Stimulated activated CD8-positive, alpha-beta memory T cell treated with anti-CD3 and anti-CD28 coated beads, Interleukin-15, amount 100 ng/mL, for 1 hour (primary cell): ENCODE results near the gene SESN1.
A peak's percentile ranks its signal among the peaks of the same experiment; 100 is the strongest.
"Not testable (repeated sequence)": the region's sequence is repeated elsewhere in the genome, so short reads cannot be mapped to it uniquely, and the experiment has no call there.

Source experiments
- DNase-seq: peaks from one replicate; pipeline ENCODE4 v3.0.0-alpha.2; 2020; ENCODE audit warnings: low read depth

SESN1 gene

DNA sequence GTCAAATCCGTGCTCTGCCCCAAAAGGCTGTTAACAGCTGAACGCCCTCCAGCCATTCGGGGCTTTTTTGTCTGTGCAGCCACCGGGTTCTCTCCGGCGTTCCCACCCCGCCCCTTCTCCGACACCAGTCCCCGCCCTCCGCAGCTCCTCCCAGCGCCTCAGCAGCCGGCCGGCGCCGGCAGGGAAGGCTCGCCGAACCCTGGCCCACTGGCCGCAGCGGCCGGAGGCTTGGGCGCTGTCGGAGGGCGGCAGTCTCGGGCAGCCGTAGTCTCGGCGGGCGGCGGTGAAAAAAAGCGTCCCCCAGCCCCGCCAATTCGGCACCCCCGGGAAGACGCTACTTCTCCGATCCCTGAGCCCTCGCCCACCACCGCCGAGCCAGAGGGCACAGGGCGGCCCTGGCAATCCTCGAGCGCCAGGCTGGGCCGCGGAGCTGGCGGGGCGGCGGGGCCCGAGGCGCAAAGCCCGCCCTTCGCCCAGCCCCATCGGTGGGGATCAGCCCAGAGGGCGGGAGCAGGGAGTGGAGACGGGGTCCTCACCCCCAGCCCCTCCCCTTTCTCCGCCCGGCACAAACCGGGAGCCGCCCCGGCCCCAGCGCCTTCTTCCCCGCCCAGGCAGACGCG is at the start of gene SESN1:
Gene SESN1 (minus strand): TSS at position 431 of the 620 bp plus-strand sequence. CDS start 773 bp downstream, outside the sequence.
- DNase-seq = peak; percentile 64

DNA sequence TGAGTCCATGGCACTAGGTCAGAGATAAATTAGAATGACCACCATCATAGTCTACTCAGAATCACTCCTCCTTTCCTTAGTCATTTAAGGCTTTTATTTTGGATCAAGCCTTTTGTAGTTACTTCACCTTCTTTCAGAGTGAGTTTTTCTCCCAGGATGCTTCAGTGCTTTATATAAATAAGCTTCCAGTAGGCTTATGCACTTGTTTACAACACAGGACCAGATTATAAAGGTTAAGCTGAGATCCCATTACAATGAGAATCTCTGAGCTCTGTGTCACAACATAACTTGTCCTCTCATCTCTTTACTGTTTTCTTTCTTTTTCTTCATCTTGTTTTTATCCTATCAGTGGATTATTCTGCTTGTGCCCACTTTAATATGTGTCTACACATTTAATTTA is 48.5 kb upstream of the SESN1 start:
- DNase-seq = no peak

DNA sequence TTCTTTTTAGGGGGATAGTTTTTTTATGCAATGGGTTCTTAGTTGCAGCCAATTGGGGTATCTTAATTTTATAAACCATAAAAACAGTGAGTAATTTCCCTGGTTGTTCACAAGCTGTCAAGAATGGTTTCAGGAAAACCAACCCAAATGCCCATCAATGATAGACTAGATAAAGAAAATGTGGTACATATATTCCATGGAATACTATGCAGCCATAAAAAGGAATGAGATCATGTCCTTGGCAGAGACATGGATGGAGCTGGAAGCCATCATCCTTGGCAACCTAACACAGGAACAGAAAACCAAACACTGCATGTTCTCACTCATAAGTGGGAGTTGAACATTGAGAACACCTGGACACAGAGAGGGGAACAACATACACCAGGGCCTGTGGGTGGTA is 47.4 kb upstream of the SESN1 start:
- DNase-seq = not testable (repeated sequence)

DNA sequence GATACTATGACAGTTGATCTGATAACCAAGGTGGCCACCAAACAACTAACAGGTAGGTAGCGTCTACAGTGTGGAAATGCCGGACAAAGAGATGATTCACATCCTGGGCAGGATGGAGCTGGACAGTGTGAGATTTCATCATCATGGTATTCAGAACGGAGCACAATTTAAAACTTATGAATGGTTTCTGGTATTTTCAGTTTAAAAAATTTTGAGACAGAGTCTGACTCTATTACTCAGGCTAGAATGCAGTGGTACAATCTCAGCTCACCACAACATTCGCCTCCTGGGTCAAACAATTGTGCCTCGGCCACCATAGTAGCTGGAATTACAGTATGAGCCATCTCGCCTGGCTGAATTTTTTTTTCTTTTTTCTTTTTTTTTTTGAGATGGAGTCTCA is 44.5 kb upstream of the SESN1 start:
- DNase-seq = no peak

DNA sequence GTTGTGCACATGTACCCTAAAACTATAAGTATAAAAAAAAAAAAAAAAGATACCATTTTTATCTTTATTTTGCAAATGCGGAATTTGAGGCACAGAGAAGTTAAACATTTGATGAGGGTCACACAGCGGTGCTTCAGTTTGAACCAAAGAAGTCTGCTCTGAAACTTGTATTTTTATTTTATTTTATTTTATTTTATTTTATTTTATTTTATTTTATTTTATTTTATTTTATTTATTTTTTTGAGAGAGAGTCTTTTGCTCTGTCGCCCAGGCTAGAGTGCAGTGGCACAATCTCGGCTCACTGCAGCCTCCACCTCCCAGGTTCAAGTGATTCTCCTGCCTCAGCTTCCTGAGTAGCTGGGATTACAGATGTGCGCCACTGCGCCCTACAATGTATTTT is 41.9 kb upstream of the SESN1 start:
- DNase-seq = not testable (repeated sequence)

DNA sequence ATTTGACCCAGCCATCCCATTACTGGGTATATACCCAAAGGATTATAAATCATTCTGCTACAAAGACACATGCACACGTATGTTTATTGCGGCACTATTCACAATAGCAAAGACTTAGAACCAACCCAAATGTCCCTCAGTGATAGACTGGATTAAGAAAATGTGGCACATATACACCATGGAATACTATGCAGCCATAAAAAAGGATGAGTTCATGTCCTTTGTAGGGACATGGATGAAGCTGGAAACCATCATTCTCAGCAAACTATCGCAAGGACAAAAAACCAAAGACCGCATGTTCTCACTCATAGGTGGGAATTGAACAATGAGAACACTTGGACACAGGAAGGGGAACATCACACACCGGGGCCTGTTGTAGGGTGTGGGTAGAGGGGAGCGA is 41.4 kb upstream of the SESN1 start:
- not testable (repeated sequence) for DNase-seq

DNA sequence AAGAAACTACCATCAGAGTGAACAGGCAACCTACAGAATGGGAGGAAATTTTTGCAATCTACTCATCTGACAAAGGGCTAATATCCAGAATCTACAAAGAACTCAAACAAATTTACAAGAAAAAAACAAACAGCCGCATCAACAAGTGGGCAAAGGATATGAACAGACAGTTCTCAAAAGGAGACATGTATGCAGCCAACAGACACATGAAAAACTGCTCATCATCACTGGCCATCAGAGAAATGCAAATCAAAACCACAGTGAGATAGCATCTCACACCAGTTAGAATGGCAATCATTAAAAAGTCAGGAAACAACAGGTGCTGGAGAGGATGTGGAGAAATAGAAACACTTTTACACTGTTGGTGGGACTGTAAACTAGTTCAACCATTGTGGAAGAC is 41.0 kb upstream of the SESN1 start:
- not testable (repeated sequence) for DNase-seq

DNA sequence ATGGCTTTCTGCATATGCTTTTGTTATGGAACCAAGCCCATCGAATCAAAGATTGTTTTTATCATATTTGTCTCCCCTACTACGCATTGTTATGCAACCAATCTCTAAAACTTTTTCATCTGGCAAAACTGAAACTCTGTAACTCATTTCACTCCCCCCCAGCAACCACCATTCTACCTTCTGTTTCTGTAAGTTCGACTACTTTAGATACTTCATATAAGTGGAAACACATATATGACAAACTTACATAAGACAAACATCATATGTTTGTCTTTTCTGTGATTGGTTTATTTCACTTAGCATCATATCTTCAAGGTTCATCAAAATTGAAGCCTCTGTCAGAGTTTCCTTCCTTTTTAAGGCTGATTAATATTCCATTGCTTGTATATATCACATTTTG is 35.4 kb upstream of the SESN1 start:
- no peak for DNase-seq

DNA sequence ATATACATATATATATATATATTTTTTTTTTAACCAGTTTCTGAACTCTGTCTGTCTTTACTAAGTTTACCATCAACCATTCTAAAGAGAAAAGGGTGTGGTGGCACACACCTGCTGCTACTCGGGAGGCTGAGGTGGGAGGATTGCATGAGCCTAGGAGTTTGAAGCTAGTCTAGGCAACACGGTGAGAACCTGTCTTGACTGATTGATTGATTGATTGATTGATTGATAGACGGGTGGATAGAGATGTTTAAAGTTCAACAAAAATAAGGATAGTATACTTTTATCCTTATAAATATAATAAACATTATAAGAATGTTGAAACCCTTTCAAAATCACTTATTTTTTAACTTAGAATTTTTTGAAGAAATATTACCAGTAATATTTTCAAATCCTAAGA is 30.9 kb upstream of the SESN1 start:
- no peak for DNase-seq

DNA sequence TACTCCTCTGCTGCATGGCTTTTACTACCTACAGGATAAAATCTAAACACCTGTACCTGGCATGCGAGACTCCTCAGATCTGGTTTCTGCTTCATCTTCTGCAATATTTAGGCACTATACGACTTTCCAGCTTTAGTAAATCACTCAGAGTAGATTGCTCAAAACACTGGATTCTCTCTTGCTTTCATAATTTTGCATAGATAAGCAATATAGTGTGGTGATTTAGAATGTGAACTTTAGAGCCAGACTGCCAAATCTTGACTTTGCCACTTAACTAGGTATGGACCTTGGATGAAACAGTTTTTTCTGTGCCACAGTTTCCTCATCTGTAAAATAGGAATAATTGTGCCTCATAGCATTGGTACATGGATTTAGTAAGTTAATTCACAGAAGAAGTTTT is 29.6 kb upstream of the SESN1 start:
- DNase-seq = no peak

DNA sequence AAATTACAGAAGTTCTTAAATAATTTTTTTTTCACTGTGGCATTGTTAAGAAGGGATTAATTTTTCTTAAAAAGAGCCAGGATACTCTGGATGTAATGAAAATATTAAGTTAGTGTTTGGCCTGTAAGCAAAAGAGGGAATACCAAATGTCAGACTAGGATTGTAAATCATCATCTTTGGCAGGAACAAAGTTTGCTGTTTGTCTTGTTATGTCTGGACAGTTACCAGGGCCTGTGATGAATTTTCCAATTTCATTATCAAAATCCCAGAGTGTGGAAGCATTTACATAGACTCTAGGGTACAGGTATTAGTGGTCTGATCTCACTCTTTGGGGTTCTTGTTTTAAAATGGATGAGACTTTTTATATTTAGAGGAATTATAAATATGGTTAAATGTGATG is 26.8 kb upstream of the SESN1 start:
- no peak for DNase-seq

DNA sequence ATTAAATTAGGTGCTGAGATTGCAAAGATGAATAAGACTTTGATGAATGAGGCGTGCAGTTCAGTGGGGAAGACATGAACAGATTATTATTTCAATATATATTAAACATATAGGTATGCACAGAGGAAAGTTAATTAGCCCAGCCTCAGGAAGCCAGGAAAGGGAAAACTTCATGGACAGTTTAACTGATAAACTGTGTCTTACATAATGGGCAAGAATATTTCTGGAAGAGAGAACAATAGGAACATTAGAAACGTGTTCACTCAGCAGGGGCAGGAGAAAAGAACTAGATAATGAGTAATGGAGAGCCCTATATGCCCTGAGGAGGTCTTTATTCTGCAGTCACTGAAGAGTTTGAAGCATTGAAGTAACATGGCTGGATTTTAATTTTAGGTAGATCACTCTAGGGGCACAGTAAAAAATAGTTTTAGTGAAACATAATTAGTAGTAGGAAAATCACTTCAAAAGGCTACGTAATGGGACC is 24.3 kb upstream of the SESN1 start:
- DNase-seq = no peak

DNA sequence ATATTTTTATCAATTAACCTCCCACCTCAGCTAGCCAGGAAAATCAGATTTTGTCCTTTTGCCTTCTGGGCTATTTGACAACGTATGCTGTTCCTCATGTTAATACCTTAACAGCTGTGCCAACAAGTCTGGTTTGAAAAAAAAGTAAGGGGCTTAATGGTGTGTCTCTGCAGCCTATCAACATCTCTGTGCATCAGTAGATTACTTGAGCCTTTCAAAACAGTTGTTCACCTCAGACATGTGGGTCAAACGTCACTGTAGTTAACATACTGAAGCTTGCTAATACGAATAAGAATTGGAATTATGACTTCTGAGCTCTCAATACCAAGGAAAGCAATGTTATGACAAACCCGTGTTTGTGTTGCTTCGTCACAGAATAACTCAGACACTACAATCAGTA is 23.7 kb upstream of the SESN1 start:
- no peak for DNase-seq

DNA sequence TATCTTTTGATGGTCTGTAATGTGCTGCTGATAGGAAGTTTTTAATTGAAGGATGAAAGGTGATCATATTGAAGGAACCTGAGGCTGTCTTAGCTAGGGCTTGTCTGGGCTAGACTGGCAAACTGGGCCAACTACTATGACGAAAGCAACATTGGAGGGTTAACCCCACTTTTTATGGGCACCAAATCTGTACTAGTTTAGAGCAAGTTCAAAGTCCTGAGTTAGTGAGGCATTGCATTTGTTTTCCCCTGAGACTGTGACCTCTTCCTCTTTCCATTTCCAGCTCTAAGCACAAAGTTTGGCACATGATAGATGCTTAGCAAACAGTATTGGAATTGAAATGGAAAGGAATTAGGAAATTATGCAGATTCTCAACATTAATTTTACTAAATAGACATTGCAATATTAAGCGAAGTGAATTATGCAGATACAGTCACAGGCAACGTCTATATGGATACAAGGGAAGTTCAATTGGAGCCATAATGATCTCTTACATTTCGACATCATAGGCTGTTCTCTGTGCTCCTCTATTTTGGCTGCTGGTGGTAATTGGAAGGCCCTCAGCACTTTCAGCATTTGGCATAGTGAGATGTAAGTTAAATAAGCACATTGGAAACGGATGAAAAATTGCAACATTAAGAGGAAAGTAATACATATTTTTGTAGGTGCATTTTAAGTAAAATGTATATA is 22.8 kb upstream of the SESN1 start:
- no peak for DNase-seq

DNA sequence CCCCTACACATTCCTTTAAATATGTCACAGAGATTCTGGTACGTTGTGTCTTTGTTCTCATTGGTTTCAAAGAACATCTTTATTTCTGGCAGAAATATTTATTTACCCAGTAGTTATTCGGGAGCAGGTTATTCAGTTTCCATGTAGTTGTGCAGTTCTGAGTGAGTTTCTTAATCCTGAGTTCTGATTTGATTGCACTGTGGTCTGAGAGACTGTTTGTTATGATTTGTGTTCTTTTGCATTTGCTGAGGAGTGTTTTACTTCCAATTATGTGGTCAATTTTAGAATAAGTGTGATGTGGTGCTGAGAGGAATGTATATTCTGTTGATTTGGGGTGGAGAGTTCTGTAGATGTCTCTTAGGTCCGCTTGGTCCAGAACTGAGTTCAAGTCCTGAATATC is 18.0 kb upstream of the SESN1 start:
- DNase-seq = not testable (repeated sequence)

DNA sequence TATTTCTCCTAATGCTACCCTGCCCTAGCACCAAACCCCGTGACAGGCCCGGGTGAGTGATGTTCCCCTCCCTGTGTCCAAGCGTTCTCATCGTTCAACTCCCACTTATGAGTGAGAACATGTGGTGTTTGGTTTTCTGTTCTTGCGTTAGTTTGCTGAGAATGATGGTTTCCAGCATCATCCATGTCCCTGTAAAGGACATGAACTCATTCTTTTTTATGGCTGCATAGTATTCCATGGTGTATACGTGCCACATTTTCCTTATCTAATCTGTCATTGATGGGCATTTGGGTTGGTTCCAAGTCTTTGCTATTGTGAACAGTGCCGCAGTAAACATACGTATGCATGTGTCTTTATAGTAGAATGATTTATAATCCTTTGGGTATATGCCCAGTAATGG is 15.0 kb upstream of the SESN1 start:
- not testable (repeated sequence) for DNase-seq

DNA sequence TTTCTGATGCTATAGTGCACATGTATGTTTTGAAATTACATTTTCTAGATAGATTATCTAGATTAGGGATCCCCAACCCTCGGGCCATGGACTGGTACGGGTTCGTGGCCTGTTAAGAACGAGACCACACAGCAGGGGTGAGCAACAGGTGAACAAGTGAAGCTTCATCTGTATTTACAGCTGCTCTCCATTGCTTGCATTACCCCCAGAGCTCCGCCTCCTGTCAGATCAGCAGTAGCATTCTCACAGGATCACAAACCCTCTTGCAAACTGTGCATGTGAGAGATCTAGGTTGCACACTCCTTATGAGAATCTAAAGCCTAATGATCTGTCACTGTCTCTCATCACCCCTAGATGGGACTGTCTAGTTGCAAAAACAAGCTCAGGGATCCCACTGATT is 11.0 kb upstream of the SESN1 start:
- no peak for DNase-seq

DNA sequence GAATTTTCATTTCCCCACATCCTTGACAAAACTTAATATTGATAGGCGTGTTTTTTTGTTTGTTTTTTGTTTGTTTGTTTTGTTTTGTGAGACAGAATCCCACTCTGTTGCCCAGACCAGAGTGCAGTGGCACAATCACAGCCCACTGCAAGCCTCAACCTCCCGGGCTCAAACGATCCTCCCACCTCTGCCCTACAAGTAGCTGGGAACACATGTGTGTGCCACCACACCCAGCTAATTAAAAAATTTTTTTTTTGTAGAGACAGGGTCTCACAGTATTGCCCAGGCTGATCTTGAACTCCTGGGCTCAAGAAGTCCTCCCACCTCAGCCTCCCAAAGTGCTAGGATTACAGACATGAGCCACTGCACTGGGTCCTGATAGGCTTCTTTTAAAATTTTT is 9.9 kb upstream of the SESN1 start:
- DNase-seq = no peak

DNA sequence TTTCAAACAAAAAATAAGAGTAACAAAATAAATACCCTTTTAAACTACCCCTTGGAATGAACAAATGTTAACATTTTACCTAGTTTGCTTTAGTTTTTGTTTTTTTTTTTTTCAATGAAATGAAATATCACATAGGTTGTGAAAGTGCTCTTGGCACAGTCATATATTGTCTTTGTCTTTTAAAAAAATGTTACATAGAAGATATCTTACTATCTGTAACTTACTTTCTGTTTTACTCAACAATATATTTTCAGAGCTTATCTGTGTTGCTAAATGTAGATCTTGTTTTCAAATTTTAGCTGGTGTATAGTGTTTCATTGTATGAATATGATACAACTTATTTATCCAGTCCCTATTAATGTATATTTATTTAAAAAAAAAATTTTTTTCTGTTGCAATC is 9.3 kb upstream of the SESN1 start:
- no peak for DNase-seq

DNA sequence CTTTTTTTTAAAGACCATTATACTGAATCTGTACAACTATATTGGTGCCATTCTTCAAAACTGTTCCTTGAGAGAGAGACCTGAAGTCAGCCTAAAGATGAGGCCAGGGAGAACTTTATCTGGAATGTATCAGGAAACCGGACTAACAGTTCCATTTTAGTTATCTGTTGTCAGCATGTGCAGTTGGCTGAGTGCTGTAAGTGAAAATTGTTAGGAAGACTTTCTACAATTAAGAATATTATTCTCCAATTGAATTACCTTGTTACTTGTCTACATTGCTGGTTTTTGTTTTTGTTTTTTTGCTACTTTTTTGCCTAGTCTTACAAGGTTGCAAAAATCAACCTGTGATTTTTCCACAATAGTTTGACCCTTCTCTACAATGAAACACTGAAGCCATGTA is 8.1 kb upstream of the SESN1 start:
- no peak for DNase-seq

DNA sequence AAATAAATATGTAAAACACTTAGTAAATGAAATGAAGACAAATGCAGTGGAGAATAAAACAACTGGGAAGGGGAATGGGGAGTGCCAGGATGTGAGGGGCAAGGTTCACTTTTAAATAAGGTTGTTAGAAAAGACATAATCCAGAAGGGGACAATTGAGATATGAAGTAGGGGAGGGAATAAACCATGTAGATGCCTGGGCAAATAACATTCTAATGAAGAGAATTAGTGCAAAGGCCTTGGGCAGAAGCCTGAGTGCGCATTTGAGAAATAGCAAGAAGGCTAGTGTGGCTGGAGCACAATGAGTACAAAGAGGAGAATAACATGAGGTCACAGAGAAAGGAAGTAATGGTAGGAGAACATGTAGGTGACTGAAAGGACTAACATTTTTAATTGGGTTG is 3.0 kb upstream of the SESN1 start:
- no peak for DNase-seq

DNA sequence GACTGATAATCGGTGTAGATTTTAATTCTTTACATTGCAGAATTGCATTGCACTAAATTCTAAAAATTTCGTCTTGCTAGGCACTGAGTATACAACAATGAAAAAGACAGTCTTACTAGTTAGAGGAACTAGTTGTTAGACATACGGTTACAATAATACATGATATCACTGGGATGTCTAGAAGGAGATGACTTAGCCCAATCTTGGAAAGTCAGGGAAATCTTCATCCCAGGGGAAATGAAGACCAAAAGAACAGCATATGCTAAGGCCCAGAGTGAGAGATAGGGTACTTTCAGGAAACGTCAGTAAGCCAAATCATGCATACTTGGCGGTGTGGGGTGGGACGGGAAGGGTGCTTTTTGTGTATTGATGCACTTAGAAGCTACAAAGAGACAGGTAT is 1.6 kb upstream of the SESN1 start:
- no peak for DNase-seq

DNA sequence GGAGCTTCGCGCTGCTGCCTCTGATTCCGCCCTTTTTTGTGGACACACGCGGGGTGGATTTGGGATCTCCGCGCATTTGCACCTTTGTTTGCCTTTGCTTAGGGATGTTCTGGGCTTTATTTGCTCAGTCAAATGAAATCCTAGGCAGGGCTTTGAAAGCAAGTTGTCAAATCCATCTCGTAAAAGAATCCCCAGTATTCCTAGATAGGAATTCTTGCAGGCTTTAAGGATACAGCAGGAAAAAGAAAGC is 1.1 kb upstream of the SESN1 start:
- no peak for DNase-seq
